HAP-1 (cell line): ENCODE results near the gene GOLGA6C.
A peak's percentile ranks its signal among the peaks of the same experiment; 100 is the strongest.
"Not testable (repeated sequence)": the region's sequence is repeated elsewhere in the genome, so short reads cannot be mapped to it uniquely, and the experiment has no call there.

Source experiments
- DNase-seq, 2 experiments: peaks; one replicate each; pipeline ENCODE4 v3.0.0-alpha.2; 2016 to 2020; ENCODE audit warnings: low spot score in 2 of 2
- H3K27me3 ChIP-seq: fragments of 250-450 bp; sonication (Bioruptor Pico); 2 replicates; pipeline ENCODE4 v1.5.1; 2020; ENCODE audit warnings: low read depth, mild to moderate bottlenecking, moderate library complexity
- H3K36me3 ChIP-seq: fragments of 250-450 bp; sonication (Bioruptor Pico); replicated peaks from 2 replicates; pipeline ENCODE4 v1.5.1; 2020; ENCODE audit warnings: mild to moderate bottlenecking
- H3K4me1 ChIP-seq: fragments of 250-450 bp; sonication (Bioruptor Pico); 2 replicates; pipeline ENCODE4 v1.5.1; 2020; ENCODE audit warnings: mild to moderate bottlenecking
- H3K4me3 ChIP-seq: fragments of 250-450 bp; sonication (Bioruptor Pico); 2 replicates; pipeline ENCODE4 v1.5.1; 2020; ENCODE audit warnings: mild to moderate bottlenecking, moderate library complexity
- H3K9me3 ChIP-seq: fragments of 250-450 bp; sonication (Bioruptor Pico); 2 replicates; pipeline ENCODE4 v1.5.1; 2020; ENCODE audit warnings: mild to moderate bottlenecking, moderate library complexity
- in situ Hi-C: fragments of 300-500 bp; cut with MboI; formaldehyde crosslinking; loops from 3 replicates; pipeline ENCODE4 v1.14.3; 2020; ENCODE audit warnings: low sequenced_read_pairs, inconsistent platforms, mixed read lengths

GOLGA6C gene

DNA sequence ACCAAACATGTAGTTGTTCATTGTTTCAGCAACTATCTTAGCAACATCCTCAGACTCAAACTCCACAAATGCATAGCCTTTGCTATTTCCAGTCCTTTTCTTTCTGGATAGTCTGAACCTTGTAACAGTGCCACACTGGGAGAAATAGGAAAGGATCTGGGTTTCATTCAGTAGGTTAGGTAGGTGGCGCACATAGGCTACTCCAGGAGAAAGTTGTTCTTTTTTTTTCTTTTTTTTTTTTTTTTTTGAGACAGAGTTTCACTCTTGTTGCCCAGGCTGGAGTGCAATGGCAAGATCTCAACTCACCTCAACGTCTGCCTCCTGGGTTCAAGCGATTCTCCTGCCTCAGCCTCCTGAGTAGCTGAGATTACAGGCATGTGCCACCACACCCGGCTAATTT, 5.8 kb upstream of the GOLGA6C start:
- in situ Hi-C loops, H3K9me3 ChIP-seq, DNase-seq, H3K4me3 ChIP-seq, H3K36me3 ChIP-seq, H3K4me1 ChIP-seq: not testable (repeated sequence)
- H3K27me3 ChIP-seq, result peaks cover 59% of the 10 kb centered on the region

DNA sequence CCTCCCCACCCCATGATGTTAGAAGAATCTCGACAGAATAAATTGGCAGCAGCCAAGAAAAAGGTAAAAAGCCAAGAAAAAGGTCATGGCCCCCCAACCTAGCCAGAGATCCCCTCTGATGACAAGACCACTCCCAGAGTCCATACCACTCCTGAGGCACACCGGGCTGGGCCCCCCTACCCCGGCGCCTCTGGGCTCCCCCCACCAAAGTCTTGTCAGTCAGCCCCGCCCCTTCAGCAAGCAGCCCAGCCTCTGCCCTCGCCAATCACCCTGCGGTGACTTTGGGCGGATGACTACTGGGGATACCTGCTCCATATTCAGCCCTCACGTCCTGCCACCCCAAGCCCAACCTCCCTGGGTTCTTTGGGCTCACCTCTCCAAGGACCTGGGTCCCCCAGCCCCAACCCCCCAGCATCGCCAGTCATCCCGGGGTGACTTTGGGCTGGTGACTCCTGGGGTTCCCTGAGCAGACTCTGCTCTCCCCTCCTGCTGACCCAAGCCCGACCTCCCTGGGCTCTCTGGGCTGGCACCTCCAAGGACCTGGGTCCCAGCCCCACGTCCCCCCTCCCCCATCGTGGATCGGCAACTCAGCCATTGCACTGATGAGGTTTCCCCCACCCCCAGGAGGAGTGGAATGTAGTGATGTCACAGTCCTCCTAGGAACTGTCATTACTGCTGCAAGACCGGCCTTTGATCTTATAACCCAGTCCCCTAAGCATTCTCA, 648 bp downstream of the GOLGA6C start:
- H3K4me1 ChIP-seq, H3K9me3 ChIP-seq, DNase-seq, H3K27me3 ChIP-seq, H3K36me3 ChIP-seq, H3K4me3 ChIP-seq, in situ Hi-C loops: not testable (repeated sequence)

DNA sequence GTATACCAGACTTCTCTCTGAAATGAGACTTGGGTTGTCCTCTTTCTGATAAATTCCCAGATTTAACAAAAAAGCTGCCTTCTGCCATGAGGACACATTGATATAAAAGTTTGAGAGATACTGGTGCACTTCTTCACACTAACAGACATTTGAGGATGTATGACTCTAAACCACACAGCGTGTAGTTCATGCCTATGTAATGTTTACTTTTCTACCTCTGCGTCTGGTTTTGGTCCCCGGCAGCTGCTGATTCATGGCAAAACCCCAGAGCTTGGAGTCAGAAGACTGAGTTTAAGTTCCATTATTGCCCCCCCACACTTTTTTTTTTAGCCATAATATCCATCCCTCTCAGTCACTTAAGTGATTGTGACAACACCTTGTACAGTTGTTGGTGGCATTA, 1.7 kb downstream of the GOLGA6C start:
- H3K36me3 ChIP-seq, H3K4me3 ChIP-seq, H3K9me3 ChIP-seq, DNase-seq, H3K27me3 ChIP-seq, H3K4me1 ChIP-seq, in situ Hi-C loops: not testable (repeated sequence)

DNA sequence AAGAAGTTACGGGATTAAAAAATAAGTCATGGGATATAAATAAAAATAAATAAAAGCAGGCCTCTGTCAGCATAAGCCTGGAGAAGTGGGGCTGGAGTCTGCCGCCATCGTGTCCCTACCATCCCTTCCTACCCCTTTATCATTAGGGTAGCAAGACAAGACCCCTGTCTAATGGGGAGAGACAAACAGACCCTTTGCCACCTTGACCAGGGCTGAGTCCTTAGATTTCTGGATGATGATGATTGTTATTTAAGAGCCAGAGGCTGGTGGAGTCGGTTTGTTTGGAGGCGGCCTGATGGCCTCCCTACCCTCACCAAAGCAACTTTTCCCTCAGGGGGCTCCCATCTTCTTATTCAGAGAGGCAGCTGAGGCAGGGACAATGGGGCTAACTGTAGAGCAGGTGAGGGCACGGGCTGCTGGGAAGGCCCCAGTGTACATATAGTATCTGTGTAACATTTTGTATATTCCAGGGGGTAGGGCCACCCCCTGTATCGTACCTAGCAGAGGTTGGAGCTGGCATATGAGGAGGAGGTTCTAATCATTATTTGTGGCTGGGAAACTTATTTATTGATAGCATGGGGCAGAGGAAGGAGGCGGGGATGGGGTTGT, 15.7 kb downstream of the GOLGA6C start:
- H3K36me3 ChIP-seq, in situ Hi-C loops, H3K4me1 ChIP-seq, DNase-seq, H3K4me3 ChIP-seq, H3K9me3 ChIP-seq, H3K27me3 ChIP-seq: not testable (repeated sequence)

DNA sequence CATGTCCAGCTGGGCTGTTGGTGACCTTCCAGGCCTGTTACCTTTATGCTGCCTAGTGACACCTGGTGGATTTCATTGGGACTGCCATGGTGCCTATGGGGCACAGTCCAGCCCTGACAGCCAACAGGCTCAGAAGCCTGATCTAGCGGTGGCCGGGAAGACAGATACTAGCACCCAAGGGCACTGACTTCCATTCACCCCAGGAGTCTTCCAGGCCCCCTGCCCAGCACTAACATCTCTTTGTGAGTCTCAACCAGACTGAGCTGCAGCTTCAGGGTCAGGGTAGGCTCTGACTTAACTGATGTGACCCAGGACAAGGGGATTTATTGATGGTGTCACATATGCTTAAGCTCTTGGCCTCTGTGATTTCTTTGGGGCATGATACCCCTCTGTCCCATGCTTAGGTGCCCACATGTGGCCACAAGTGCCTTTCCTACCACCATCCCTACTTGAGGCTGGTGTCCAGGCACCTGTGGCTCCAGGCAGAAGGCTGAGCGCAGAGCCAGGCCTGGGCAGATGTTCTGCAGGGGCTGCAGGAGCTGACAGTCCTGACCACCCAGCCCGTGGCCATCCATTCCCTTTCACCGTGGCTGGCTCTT, 16.5 kb downstream of the GOLGA6C start:
- H3K27me3 ChIP-seq, H3K9me3 ChIP-seq, H3K4me1 ChIP-seq, H3K4me3 ChIP-seq, in situ Hi-C loops, H3K36me3 ChIP-seq: not testable (repeated sequence)
- DNase-seq, result peak; percentile 39 to 93

DNA sequence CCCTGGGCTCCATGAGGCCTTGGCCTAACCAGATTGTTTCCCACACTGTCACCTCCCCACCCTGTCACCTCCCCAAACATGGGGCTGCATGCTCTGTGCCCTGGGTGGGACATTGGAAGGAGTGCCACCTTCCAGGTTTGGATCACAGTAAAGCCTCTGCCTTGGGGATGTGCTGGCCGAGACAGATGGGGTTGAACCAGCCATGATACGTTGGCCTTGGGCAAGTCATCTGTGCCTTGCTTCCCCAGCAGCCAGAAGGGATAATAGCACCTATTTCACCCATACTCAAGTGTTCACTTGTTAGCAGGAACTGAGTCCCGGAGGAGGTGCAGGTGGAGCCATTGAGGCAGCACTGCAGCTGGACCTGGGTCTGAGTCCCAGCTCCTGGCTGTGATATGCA, 17.5 kb downstream of the GOLGA6C start:
- DNase-seq, H3K4me3 ChIP-seq, in situ Hi-C loops, H3K9me3 ChIP-seq, H3K36me3 ChIP-seq, H3K4me1 ChIP-seq, H3K27me3 ChIP-seq: not testable (repeated sequence)

DNA sequence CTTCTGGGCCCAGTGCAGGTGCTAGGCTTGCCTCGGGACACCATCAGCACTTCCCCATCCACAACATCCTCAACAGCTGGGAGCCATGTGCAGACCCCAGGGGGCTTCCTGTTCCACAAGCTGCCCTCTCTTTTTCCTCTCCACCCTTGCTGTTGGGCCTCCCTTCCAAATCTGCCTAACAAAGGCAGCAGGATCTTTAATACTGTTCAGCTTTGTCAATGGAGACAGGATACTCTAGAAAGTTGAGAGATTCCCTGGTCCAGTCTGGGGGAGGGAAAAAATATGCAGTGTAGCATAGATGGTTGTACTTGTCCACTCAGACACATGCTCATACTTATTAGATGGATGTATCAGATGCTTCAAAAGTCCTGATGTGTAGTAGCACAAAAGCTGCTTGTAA, 20.4 kb downstream of the GOLGA6C start:
- H3K36me3 ChIP-seq, H3K4me3 ChIP-seq, H3K9me3 ChIP-seq, H3K27me3 ChIP-seq, H3K4me1 ChIP-seq, in situ Hi-C loops: not testable (repeated sequence)
- DNase-seq, result peak; percentile 2 to 22

DNA sequence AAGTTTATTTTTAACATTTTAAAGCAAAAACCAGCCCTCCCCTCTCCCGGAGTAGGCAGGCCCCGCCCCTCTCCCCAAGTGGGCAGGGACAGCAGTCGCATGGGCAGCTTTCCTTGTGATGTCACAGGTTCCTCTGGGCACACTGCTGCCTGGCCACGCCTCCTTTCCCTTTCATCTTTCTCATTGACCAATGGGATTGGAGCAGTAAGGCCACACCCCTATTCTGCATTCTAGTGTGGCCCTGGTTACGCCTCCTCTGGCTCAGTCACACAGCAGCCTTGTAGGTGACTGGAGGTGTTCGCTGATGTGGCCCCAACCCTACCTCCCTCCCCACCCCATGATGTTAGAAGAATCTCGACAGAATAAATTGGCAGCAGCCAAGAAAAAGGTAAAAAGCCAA, 24.4 kb downstream of the GOLGA6C start, which contains the start of gene GOLGA6D:
Gene GOLGA6D (plus strand): TSS at position 264 of the 400 bp plus-strand sequence. CDS start 41 bp downstream, at position 305.
- H3K36me3 ChIP-seq, H3K4me3 ChIP-seq, DNase-seq, H3K9me3 ChIP-seq, in situ Hi-C loops, H3K27me3 ChIP-seq, H3K4me1 ChIP-seq: not testable (repeated sequence)

DNA sequence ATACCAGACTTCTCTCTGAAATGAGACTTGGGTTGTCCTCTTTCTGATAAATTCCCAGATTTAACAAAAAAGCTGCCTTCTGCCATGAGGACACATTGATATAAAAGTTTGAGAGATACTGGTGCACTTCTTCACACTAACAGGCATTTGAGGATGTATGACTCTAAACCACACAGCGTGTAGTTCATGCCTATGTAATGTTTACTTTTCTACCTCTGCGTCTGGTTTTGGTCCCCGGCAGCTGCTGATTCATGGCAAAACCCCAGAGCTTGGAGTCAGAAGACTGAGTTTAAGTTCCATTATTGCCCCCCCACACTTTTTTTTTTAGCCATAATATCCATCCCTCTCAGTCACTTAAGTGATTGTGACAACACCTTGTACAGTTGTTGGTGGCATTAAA, 26.0 kb downstream of the GOLGA6C start:
- H3K4me3 ChIP-seq, H3K27me3 ChIP-seq, H3K4me1 ChIP-seq, H3K9me3 ChIP-seq, in situ Hi-C loops, DNase-seq, H3K36me3 ChIP-seq: not testable (repeated sequence)

DNA sequence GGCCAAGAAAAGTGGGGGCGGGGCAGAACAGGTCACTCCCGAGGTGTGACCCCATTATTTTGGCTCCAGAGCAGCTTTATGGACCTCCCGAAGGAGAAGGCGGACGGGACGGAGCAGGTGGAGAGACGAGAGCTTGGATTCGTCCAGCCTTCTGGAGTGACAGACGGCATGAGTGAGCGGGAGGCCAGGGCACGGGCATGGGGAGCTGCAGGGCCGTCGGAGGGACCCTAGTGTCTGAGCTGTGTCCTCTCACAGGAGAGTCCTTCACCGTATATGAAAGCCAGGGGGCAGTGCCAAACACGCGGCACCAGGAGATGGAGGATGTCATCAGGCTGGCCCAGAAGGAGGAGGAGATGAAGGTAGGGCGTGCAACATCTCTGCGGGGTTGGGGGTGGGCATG, 35.5 kb downstream of the GOLGA6C start:
- in situ Hi-C loops, result not testable (repeated sequence)

DNA sequence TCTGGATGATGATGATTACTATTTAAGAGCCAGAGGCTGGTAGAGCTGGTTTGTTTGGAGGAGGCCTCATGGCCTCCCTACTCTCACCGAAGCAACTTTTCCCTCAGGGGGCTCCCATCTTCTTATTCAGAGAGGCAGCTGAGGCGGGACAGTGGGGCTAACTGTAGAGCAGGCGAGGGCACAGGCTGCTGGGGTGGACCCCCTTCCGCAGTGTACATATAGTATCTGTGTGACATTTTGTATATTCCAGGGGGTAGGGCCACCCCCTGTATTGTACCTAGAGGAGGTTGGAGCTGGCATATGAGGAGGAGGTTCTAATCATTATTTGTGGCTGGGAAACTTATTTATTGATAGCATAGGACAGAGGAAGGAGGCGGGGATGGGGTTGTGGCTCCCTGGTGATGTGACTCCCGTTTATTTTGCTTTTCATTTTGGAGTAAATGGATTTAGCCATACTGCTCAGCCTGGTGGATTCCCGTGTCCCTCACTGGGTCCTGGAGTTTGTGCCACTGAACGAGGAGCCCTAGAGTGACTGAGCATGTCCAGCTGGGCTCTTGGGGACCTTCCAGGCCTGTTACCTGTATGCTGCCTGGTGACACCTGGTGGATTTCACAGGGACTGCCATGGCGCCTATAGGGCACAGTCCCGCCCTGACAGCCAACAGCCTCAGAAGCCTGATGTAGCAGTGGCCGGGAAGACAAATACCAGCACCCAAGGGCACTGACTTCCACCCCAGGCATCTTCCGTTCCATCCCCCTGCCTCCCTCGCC, 40.6 kb downstream of the GOLGA6C start:
- in situ Hi-C loops, H3K36me3 ChIP-seq, DNase-seq, H3K4me1 ChIP-seq, H3K9me3 ChIP-seq, H3K4me3 ChIP-seq: not testable (repeated sequence)
- H3K27me3 ChIP-seq, result peaks cover 15% of the 10 kb centered on the region

More for the DNA sequence above, 35.5 kb downstream of the GOLGA6C start:
- H3K27me3 ChIP-seq, result peaks cover 12% of the 10 kb centered on the region
- not testable (repeated sequence) for H3K4me1 ChIP-seq, DNase-seq, H3K36me3 ChIP-seq, H3K4me3 ChIP-seq, H3K9me3 ChIP-seq

DNA sequence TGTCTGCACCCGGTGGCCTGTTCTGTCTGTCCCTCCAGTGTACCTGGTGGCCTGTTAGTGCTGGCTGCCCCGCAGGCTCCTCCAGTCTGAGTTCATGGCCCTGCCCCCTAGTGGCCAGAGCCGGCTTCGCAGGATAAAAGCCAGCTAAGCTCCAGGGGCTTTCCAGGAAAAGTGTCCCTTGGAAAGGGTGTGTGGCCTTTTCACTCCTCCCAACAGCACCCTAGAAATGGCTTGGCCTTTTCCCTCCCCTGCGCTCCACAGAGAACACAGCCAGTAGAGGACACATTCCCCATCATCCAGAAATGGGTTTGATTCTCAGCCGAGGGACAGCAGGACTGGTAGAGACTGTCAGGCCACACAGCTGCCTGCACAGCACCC, 41.2 kb downstream of the GOLGA6C start:
- H3K4me3 ChIP-seq, H3K4me1 ChIP-seq, in situ Hi-C loops, H3K9me3 ChIP-seq, H3K36me3 ChIP-seq: not testable (repeated sequence)
- DNase-seq, result peak in 1 of 2 experiments; percentile 89
- H3K27me3 ChIP-seq, result peaks cover 18% of the 10 kb centered on the region

DNA sequence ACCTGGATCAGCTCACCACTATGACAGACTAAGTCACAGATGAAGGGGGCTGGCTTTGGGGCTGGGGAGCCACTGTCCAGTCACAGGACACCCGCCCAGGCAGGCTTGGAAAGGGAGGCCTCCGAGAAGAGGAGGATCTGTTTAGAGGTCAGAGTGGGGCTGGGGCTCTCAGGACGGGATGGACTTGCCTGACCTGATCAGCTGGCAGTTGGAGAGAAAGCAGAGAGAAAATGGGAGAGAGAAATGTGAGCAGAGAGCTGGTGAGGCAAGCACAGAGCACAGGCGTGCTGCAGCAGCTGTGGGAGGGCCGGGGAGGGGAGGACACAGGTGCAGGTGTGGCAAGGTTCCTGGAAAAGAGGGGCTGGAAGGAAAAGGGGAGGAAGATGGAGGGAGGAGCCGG, 41.9 kb downstream of the GOLGA6C start:
- not testable (repeated sequence) for DNase-seq, H3K4me3 ChIP-seq, H3K4me1 ChIP-seq, H3K36me3 ChIP-seq, H3K9me3 ChIP-seq
- in situ Hi-C loops, result loop anchor here (25.0 kb wide), 1 partner anchor 488 kb away; the partner anchor contains the start of gene LMAN1L
- peaks cover 21% of the 10 kb centered on the region for H3K27me3 ChIP-seq

DNA sequence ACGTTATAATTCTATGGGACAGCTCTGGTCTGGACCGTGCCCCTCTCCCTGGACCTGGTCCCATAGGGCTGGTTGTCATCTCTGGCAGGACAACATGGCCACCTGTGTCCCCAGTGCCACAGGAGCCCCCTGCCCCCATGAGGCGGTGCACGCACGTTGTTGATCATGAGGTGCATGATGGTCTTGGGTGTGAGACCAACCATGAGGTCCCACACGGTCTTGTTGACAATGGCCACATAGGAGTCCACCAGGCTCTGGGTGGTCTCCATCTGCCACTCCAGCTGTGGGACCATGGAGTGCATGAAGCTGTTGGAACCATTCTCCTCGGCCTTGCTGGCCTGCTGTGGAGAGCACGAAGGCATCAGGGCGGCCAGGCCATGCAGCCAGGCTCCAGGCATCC, 44.2 kb downstream of the GOLGA6C start:
- peaks cover 11% of the 10 kb centered on the region for H3K4me1 ChIP-seq
- in situ Hi-C loops, result loop anchor here (25.0 kb wide), 1 partner anchor 490 kb away; the partner anchor contains the start of gene LMAN1L
- no peaks in the 10 kb centered on the region for H3K9me3 ChIP-seq
- no peak for DNase-seq
- H3K27me3 ChIP-seq, result peaks cover 9% of the 10 kb centered on the region
- no peaks in the 10 kb centered on the region for H3K36me3 ChIP-seq
- no peak overlapping the region for H3K4me3 ChIP-seq
